H9 (cell line): ENCODE measurements around the gene TTLL12. TPM values are rescaled to one million over a fixed set of nuclear protein-coding genes. Genes with fewer than 3 reads are reported as not detected.

Source experiments
- DNase-seq: peaks from one replicate; pipeline ENCODE4 v3.0.0-alpha.2; 2017
- H2AFZ ChIP-seq: one replicate; pipeline ENCODE4 v1.6.1; 2013; ENCODE audit warnings: mild to moderate bottlenecking, low read length, control low read depth, moderate library complexity
- H2AK5ac ChIP-seq: 2 replicates; pipeline ENCODE4 v1.6.1; 2013; ENCODE audit warnings: low read length, control low read depth, mixed read lengths; ENCODE audit not compliant: insufficient read length
- H2BK120ac ChIP-seq: one replicate; pipeline ENCODE4 v1.6.1; 2013; ENCODE audit warnings: low read depth, mild to moderate bottlenecking, low read length, control low read depth, inconsistent platforms; ENCODE audit not compliant: poor library complexity, severe bottlenecking
- H2BK12ac ChIP-seq: 2 replicates; pipeline ENCODE4 v1.6.1; 2013; ENCODE audit warnings: low read length, control low read depth, mixed read lengths, low read depth; ENCODE audit not compliant: insufficient read length
- H2BK15ac ChIP-seq: 2 replicates; pipeline ENCODE4 v1.6.1; 2013; ENCODE audit warnings: low read depth, low read length, control low read depth
- H2BK20ac ChIP-seq: one replicate; pipeline ENCODE4 v1.6.1; 2013; ENCODE audit warnings: low read depth, mild to moderate bottlenecking, low read length, control low read depth, inconsistent platforms; ENCODE audit not compliant: poor library complexity, severe bottlenecking
- H2BK5ac ChIP-seq: 2 replicates; pipeline ENCODE4 v1.6.1; 2013; ENCODE audit warnings: low read length, control low read depth, mixed read lengths; ENCODE audit not compliant: insufficient read length
- H3K14ac ChIP-seq: 2 replicates; pipeline ENCODE4 v1.6.1; 2013; ENCODE audit warnings: low read length, control low read depth; ENCODE audit not compliant: insufficient read depth
- H3K18ac ChIP-seq: 2 replicates; pipeline ENCODE4 v1.6.1; 2013; ENCODE audit warnings: low read depth, mild to moderate bottlenecking, mixed read lengths, low read length, control low read depth; ENCODE audit not compliant: insufficient read length
- H3K23ac ChIP-seq: 2 replicates; pipeline ENCODE4 v1.6.1; 2013; ENCODE audit warnings: low read length, control low read depth, mixed read lengths, low read depth; ENCODE audit not compliant: insufficient read length
- H3K23me2 ChIP-seq: 2 replicates; pipeline ENCODE4 v1.6.1; 2013; ENCODE audit warnings: low read depth, mild to moderate bottlenecking, mixed read lengths, low read length, control low read depth; ENCODE audit not compliant: insufficient read length, poor library complexity, severe bottlenecking
- H3K27ac ChIP-seq: 2 replicates; pipeline ENCODE4 v1.5.1; 2013; ENCODE audit warnings: low read length, control low read depth, mixed read lengths, low read depth; ENCODE audit not compliant: insufficient read length
- H3K27me3 ChIP-seq: 2 replicates; pipeline ENCODE4 v1.6.1; 2013; ENCODE audit warnings: low read length, control low read depth, inconsistent platforms; ENCODE audit not compliant: insufficient read depth
- H3K4ac ChIP-seq: 2 replicates; pipeline ENCODE4 v1.6.1; 2013; ENCODE audit warnings: low read depth, mild to moderate bottlenecking, control low read depth, inconsistent platforms, low read length, moderate library complexity
- H3K4me1 ChIP-seq: 2 replicates; pipeline ENCODE4 v1.6.1; 2013; ENCODE audit warnings: low read length, control low read depth, inconsistent platforms; ENCODE audit not compliant: insufficient read depth
- H3K4me2 ChIP-seq: 2 replicates; pipeline ENCODE4 v1.6.1; 2013; ENCODE audit warnings: low read length, control low read depth, mixed read lengths; ENCODE audit not compliant: insufficient read length, insufficient read depth
- H3K56ac ChIP-seq: 2 replicates; pipeline ENCODE4 v1.6.1; 2013; ENCODE audit warnings: low read depth, mild to moderate bottlenecking, mixed read lengths, low read length, control low read depth; ENCODE audit not compliant: insufficient read length
- H3K79me1 ChIP-seq: 2 replicates; pipeline ENCODE4 v1.6.1; 2013; ENCODE audit warnings: low read depth, mild to moderate bottlenecking, moderate library complexity, low read length, control low read depth, inconsistent platforms; ENCODE audit not compliant: insufficient read depth, poor library complexity, severe bottlenecking
- H3K79me2 ChIP-seq: 2 replicates; pipeline ENCODE4 v1.6.1; 2013; ENCODE audit warnings: low read length, control low read depth, inconsistent platforms; ENCODE audit not compliant: insufficient read depth
- H3K9ac ChIP-seq: 2 replicates; pipeline ENCODE4 v1.6.1; 2013; ENCODE audit warnings: low read length, control low read depth, mixed read lengths; ENCODE audit not compliant: insufficient read length; ENCODE audit errors: extremely low read depth
- H3K9me3 ChIP-seq: one replicate; pipeline ENCODE4 v1.6.1; 2013; ENCODE audit warnings: low read depth, low read length, inconsistent platforms; ENCODE audit not compliant: control insufficient read depth
- H3T11ph ChIP-seq: one replicate; pipeline ENCODE4 v1.6.1; 2013; ENCODE audit warnings: mild to moderate bottlenecking, low read length, control low read depth, inconsistent platforms
- H4K20me1 ChIP-seq: one replicate; pipeline ENCODE4 v1.6.1; 2013; ENCODE audit not compliant: control insufficient read depth, insufficient read length, insufficient read depth
- H4K5ac ChIP-seq: 2 replicates; pipeline ENCODE4 v1.6.1; 2013; ENCODE audit warnings: low read depth, mild to moderate bottlenecking, mixed read lengths, low read length, control low read depth; ENCODE audit not compliant: insufficient read length
- H4K8ac ChIP-seq: replicated peaks from 2 replicates; pipeline ENCODE4 v1.6.1; 2013; ENCODE audit warnings: low read length, control low read depth, mixed read lengths, low read depth; ENCODE audit not compliant: insufficient read length
- H4K91ac ChIP-seq: 2 replicates; pipeline ENCODE4 v1.6.1; 2013; ENCODE audit warnings: low read depth, mild to moderate bottlenecking, moderate library complexity, mixed read lengths, low read length, control low read depth; ENCODE audit not compliant: insufficient read length
- H3K27ac Mint-ChIP-seq, 3 experiments: 2 replicates in 2 of 3; 3 replicates in 1 of 3; pipeline ENCODE4 v1.8.0; 2020 to 2021; ENCODE audit warnings: mixed read lengths in 3 of 3, mild to moderate bottlenecking in 1 of 3, moderate library complexity in 1 of 3
- H3K27me3 Mint-ChIP-seq: 2 replicates; pipeline ENCODE4 v1.8.0; 2021; ENCODE audit warnings: low read depth, mild to moderate bottlenecking, moderate library complexity, mixed read lengths
- H3K36me3 Mint-ChIP-seq, 3 experiments: 2 replicates in 2 of 3; 3 replicates in 1 of 3; pipeline ENCODE4 v1.8.0; 2020 to 2021; ENCODE audit warnings: low read depth in 3 of 3, mixed read lengths in 3 of 3; ENCODE audit not compliant: insufficient read depth in 1 of 3
- H3K4me1 Mint-ChIP-seq, 2 experiments: 2 replicates each; pipeline ENCODE4 v1.8.0; 2020; ENCODE audit warnings: mixed read lengths in 2 of 2
- H3K4me3 Mint-ChIP-seq, 2 experiments: 2 replicates in 1 of 2; 3 replicates in 1 of 2; pipeline ENCODE4 v1.8.0; 2020 to 2021; ENCODE audit warnings: mild to moderate bottlenecking in 2 of 2, mixed read lengths in 2 of 2, moderate library complexity in 1 of 2
- H3K9me3 Mint-ChIP-seq, 2 experiments: 2 replicates in 1 of 2; 3 replicates in 1 of 2; pipeline ENCODE4 v1.8.0; 2020; ENCODE audit warnings: mild to moderate bottlenecking in 2 of 2, mixed read lengths in 2 of 2, moderate library complexity in 1 of 2
- WGBS: extraction: QIAGEN DNeasy Blood & Tissue Kit; methylation state at CpG from one replicate; pipeline ENCODE4 v1.1.7; 2013; ENCODE audit warnings: missing lambda C conversion rate, low lambda C conversion rate, mixed read lengths; ENCODE audit not compliant: insufficient read length; ENCODE audit errors: extremely low coverage; 5-methylcytosine and 5-hydroxymethylcytosine counted together
- total RNA-seq: library from RNA; stranded (reverse); gene quantifications from 2 replicates; pipeline ENCODE4 v1.2.1, GENCODE V29; 2021
- TF ChIP-seq, protein P1 (sequence below): fragments of 200-600 bp; sonication (generic); conservative IDR thresholded peaks from 3 replicates; pipeline ENCODE4 v1.8.0; 2021; ENCODE audit warnings: antibody characterized with exemption, mild to moderate bottlenecking

TTLL12 gene
- total RNA-seq, 1 experiment from 2014 or later, result 89.6 TPM

DNA sequence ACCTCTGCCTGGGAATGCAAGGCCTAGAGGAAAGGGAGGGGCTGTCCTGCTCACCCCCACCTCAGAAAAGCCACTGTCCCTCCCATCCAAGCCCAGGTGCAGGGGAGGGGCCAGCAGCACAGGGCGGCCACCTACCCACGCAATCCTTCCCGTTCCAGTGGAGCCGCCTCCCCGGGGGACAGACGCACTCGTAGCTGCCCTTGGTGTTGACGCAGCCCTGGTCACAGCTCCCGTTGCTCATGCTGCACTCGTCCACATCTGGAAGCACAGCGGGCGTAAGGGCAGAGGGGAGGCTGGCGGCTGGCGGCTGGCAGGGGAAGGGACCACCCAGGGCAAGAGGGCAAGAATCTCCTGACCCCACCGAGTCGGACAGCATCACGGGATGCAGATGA is 40.3 kb upstream of the TTLL12 start:
- H3K27ac ChIP-seq, result no peak overlapping the region
- H2BK5ac ChIP-seq, result no peak overlapping the region
- no peaks in the 10 kb centered on the region for H3K36me3 Mint-ChIP-seq

More for the DNA sequence above, 40.3 kb upstream of the TTLL12 start:
- WGBS, result no CpG with 5 or more reads among the region's 17 CpGs
- no peak overlapping the region for H2AK5ac ChIP-seq
- H3K9me3 ChIP-seq, result no peaks in the 10 kb centered on the region
- H3K4me2 ChIP-seq, result no peak overlapping the region
- H3K4me1 ChIP-seq, result no peaks in the 10 kb centered on the region; the same call in 1 of the 2 replicates
- no peak overlapping the region for H3K14ac ChIP-seq
- TF ChIP-seq, protein P1, sequence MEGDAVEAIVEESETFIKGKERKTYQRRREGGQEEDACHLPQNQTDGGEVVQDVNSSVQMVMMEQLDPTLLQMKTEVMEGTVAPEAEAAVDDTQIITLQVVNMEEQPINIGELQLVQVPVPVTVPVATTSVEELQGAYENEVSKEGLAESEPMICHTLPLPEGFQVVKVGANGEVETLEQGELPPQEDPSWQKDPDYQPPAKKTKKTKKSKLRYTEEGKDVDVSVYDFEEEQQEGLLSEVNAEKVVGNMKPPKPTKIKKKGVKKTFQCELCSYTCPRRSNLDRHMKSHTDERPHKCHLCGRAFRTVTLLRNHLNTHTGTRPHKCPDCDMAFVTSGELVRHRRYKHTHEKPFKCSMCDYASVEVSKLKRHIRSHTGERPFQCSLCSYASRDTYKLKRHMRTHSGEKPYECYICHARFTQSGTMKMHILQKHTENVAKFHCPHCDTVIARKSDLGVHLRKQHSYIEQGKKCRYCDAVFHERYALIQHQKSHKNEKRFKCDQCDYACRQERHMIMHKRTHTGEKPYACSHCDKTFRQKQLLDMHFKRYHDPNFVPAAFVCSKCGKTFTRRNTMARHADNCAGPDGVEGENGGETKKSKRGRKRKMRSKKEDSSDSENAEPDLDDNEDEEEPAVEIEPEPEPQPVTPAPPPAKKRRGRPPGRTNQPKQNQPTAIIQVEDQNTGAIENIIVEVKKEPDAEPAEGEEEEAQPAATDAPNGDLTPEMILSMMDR, result no peak
- H2BK120ac ChIP-seq, result no peak overlapping the region
- no peaks in the 10 kb centered on the region for H3K79me2 ChIP-seq
- no peak overlapping the region for H3K56ac ChIP-seq
- H3K79me1 ChIP-seq, result no peaks in the 10 kb centered on the region
- H2BK12ac ChIP-seq, result no peak overlapping the region
- no peak for DNase-seq
- H2AFZ ChIP-seq, result no peak overlapping the region
- no peak overlapping the region for H3K4ac ChIP-seq
- Mint-ChIP-seq H3K9me3 (no peaks in the 10 kb centered on the region; a peak in 1 of 5 replicates), H3K4me3 (no peak overlapping the region), H3K27ac (no peak overlapping the region; a peak in 1 of 7 replicates), H3K27me3 (peaks cover 32% of the 10 kb centered on the region), H3K4me1 (peaks cover 27 to 30% of the 10 kb centered on the region in 2 experiments)
- no peak overlapping the region for H4K8ac ChIP-seq
- H3K23me2 ChIP-seq, result no peaks in the 10 kb centered on the region
- no peak overlapping the region for H2BK20ac ChIP-seq
- H4K20me1 ChIP-seq, result no peaks in the 10 kb centered on the region
- H3T11ph ChIP-seq, result no peak overlapping the region
- no peak overlapping the region for H4K91ac ChIP-seq
- no peak overlapping the region for H3K9ac ChIP-seq
- no peak overlapping the region for H3K23ac ChIP-seq
- H4K5ac ChIP-seq, result no peak overlapping the region
- H3K27me3 ChIP-seq, result no peaks in the 10 kb centered on the region; the same call in 1 of the 2 replicates
- H2BK15ac ChIP-seq, result no peak overlapping the region
- H3K18ac ChIP-seq, result no peak overlapping the region
